ENCODE data around the gene ZMYND11.

The ZMYND11 gene

GRCh38 chr10:191703-192518 lies 56.7 kb downstream of the ZMYND11 start:
- no peak for DNase-seq

GRCh38 chr10:194281-194680 lies 59.0 kb downstream of the ZMYND11 start:
- DNase-seq, result no peak

- no peak for DNase-seq
Measured at GRCh38 chr10:200405-200804, 65.2 kb downstream of the ZMYND11 start.

GRCh38 chr10:201328-201771 lies 66.1 kb downstream of the ZMYND11 start:
- no peak for DNase-seq

GRCh38 chr10:208616-209015 lies 73.4 kb downstream of the ZMYND11 start:
- DNase-seq, result no peak

DNA sequence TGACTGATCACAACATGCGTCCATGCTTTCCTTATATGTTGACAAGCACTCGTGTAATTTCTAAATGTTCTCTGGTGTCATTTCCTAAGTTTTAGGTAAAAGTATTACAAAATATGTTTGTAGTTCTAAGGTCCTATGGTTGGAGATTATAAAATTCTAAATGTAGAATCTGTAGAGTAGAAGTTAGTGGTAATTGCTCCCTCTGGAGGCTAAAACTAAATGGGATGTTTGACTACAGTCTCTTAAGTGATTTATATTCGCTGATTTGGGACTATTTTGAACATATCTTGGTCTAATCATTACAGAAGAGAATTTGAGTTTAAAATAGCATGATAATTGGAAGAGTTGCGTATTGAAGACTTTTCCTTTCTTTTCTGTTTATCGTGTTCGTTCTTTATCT lies 74.1 kb downstream of the ZMYND11 start:
- DNase-seq, result no peak

DNA sequence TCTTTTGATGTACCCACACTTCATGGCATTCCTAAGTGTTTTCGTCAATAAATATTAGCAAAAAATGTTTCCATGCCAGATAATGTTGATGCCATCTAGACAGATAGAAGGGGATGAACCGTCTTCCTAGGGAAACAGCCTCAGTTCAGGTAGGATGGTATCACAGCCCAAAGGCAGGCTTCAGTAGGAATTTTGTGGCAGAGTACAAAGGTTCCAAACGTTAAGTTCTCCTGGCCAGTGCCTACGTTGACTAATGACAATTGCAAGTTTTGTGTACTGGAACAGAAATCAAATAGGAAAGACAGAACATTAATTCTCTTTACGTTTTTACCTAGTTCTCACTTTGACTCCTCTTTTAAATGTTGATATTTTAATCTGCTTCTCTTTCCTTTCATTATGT lies 75.0 kb downstream of the ZMYND11 start:
- no peak for DNase-seq

GRCh38 chr10:215444-215843 lies 80.2 kb downstream of the ZMYND11 start:
- DNase-seq, result no peak

- no peak for DNase-seq
Measured at GRCh38 chr10:218798-219197, 83.5 kb downstream of the ZMYND11 start.

DNA sequence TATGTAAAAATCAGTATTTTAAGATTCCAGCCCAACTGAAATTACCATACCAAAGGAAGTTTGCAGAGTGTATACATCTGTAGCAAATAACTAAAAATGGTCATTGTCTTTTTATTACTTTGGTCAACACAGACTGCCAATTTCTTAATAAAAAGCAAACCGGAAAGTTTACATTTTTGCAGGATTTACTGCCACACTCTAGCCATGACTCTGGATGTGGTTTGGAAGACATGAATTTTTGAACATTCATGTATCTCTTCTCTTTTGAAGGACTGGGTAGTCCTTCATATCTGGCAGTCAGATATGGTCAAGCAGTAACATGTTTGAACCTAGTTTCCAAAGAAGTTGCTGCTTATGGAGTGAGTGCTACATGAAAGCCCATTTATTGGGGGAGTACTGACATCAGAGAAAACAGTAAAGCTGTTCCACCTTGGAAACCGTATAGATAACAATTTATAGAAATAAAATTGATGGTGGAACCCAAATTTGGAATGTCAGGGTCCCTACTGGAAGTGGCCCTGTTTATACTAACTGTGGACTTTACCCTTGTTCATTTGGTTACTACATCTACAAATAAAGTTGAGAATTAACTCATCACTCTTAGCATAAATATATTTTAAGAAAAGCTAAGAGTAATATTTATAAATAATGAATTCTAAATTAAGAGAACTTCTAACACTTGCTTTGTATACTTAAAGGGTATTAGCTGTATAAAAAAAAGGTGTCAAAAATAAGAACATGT lies 84.6 kb downstream of the ZMYND11 start:
- no peak for DNase-seq

- no peak for DNase-seq
Measured at GRCh38 chr10:224571-224970, 89.3 kb downstream of the ZMYND11 start.

DNA sequence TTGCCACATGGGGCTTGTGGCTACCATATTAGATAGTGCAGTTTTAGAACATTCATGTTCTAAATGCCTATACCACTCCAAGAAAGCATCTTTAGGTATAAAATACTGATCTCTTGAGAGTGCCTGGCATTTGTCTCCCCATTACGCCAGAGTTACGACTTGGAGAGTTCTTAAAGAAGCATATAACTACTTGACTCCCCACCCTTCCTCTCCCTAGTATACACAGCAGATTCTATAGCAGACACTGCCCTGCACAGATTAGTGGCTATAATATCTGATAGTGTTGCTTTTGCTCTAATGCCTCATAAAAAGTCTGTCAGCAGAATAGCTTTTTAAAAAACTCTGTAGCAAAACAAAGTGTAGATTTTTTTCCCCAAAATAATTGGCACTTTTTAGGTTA lies 90.8 kb downstream of the ZMYND11 start:
- DNase-seq, result no peak

GRCh38 chr10:227014-227413 lies 91.8 kb downstream of the ZMYND11 start:
- no peak for DNase-seq

DNA sequence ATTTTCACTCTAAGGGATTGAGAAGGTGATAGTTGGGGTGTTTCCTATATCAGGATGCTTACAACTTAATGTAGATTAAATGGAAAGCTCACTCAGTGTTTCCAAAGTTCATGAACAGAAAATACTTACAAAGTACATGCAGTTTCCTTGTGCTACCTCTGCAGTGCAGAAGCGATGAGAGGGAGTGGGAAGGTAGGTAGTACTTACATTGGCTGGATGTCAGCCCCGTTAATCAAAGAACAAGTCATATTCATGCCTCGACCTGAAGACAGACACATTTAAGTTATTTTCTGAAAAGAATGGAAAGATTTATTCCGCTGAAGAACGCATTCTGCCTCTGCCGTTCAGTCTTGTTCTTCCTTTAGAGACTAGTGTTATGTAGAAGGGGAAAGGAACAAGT lies 93.1 kb downstream of the ZMYND11 start:
- no peak for DNase-seq

DNA sequence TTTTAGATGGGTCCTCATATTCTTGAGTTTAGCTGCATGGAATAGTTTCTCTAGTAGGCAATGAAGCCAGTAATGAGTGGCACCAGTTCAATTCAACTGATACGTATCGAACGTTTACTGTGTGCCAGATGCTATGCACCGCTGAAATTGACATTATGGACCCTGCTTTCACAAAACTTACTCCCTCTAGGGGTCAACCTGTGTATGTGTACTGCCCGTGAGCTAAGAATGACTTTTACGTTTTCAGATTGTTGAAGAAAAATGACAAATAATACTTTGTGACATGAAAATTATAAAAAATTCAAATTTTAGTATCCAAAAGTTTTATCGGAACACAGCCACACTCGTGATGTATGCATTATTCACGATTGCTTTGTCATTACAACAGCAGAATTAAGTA lies 95.5 kb downstream of the ZMYND11 start:
- no peak for DNase-seq

DNA sequence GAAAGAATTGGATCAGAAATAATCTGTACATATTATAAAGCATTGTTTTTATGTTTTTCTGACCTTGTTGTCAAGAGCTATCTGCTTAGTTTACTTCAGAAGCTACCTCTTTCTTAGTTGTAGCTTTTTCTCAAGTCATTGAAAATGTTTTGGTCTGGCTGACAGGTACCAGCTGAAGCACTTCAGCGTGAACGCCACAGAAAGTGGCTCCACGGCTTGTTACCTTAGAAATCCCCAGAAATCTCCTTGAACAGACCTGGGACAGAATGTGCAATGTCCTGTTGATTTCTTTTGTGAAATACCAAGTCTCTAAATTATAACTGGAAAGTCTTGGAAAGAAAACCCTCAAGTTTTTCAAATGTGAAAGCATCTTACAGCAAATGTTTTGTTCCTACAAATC lies 96.8 kb downstream of the ZMYND11 start:
- no peak for DNase-seq

DNA sequence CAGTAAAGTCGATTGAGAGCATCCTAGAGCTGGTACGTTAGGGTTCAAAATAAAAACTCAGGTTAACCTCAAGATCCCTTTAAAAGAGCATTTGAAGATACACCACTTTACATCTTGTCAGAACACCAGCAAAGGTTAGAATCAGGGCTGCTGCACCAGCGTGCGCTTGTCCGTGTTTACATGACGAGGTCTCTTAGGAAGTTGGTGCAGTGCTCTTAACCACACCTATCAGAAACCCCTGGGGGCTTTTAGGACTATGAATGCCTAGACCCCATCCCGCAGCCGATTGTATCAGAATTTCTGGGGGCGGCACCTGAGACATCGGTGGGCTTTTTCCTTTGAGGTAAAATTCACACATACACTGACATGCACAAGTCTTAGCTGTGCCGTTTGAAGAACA lies 97.6 kb downstream of the ZMYND11 start:
- DNase-seq, result no peak

DNA sequence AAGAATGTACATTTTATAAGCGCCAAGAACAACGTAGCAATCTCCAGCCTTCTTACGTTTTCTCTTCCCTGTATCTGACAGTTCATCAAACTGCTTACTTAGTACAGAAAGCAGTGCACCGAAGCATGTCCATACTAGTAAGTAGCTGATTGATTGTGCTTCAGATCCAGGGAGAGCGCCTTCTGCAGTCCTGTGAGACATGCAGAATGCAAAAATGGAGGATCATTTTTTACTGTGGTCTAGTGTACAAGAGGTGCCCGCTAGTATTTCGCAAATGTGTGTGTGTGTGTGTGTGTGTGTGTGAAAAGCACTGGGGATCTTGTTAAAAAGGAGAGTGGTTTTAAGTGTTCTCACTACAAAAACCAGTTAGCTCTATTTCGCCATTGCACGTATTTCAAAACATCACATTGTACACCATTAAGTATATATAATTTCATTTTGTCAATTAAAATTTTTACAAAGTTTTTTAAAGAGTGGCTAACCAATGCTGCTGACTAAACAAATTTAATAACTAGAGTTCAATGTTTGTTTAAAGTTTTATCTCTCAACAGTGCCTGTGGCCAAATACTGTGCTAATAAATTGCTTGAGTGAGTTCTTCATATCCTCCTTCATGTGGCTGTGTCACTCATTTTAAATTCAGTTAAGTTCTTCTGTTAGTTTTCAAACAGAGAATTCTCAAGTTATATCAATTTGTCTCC lies 99.6 kb downstream of the ZMYND11 start:
- no peak for DNase-seq

DNA sequence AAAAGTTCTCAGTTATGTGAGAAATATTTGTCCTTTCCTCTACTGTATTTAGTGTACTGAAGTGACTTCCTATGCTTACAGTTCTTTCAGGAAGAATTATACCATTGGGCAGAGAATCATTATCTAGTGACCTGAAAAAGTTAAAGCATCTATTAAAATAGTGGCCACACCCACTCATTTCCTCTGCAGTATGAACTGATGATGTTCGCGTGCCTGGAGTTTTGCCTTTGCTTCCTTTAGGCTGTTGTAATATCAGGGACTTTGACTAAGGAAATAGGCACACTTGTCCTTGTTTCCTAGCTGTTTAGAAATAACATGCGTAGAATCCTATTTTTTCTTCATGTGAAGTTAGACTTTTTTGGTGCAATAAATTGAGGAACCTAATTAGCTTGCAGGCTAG lies 100.7 kb downstream of the ZMYND11 start:
- DNase-seq, result no peak

GRCh38 chr10:239109-239508 lies 103.9 kb downstream of the ZMYND11 start:
- DNase-seq, result no peak

GRCh38 chr10:241451-241850 lies 106.2 kb downstream of the ZMYND11 start:
- peak in 16 of 56 donors; percentile 4 to 50 (median 21) for DNase-seq

GRCh38 chr10:241966-242643 lies 106.8 kb downstream of the ZMYND11 start:
- DNase-seq, result no peak

Data from amygdala (tissue), 56 donors.